Adrenal gland (tissue), 5 donors: ENCODE results near the gene ZBTB42.

ENCODE experiments used
- CTCF ChIP-seq, 6 experiments: fragments of 450-650 bp in 4 of 6; fragments of 200-600 bp in 2 of 6; sonication (generic) in 1 of 6; IDR thresholded peaks; 1 replicate in 5 of 6; 2 replicates in 1 of 6; pipeline versions ENCODE4 v1.5.1 to v1.8.0; 2016 to 2021; ENCODE audit warnings: antibody characterized with exemption in 6 of 6, mild to moderate bottlenecking in 2 of 6, moderate library complexity in 1 of 6
- POLR2A ChIP-seq, 2 donors: fragments of 450-650 bp; IDR thresholded peaks; one replicate each; pipeline ENCODE4 v1.6.1; 2017; ENCODE audit warnings: antibody characterized with exemption in 2 of 2, mild to moderate bottlenecking in 2 of 2, moderate library complexity in 1 of 2
- donor health status: DM: no; HTN: no; CAD: no.

DNA sequence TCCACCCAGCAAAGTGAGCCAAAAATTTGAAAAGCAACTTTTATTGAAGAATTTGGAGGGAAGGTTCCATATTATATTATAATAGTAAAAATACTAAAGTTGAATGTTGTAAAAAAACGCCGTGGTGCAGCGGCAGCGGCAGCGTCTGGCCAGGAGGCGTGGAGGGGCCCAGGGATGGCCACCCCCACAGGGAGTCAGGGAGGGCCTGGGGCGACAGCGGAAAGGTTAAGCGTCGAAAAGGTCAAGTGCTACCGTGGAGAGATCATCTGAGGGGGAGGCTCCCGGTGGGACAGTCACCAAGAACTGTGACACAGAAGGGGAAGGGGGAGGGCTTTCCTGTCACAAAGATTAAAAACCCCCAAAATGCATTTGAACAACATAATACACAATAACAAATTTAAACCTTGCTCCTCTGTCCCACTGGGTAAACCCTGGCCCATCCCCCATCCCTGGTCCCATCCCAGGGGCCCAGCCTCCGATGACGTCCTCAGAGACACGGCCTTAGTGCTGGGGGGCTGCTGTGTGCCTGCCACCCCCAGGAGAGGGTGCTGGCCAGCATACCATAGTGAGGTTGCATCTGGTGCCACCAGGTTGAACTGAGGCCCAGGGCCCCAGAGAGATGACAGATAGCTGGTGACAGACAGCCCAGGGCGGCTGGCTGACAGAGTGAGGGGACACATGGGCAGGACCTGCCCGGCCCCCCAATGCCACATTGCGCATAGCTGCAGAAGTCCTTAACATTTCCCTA lies 31.4 kb upstream of the ZBTB42 start:
- TF ChIP-seq POLR2A (IDR thresholded peaks at IDR 0.05), result no peak
- no peak for TF ChIP-seq CTCF (IDR thresholded peaks at IDR 0.05)
